ENCODE measurements around the gene NUDT15.
"Not testable (repeated sequence)": the region's sequence is repeated elsewhere in the genome, so short reads cannot be mapped to it uniquely, and the experiment has no call there.

NUDT15 gene

DNA sequence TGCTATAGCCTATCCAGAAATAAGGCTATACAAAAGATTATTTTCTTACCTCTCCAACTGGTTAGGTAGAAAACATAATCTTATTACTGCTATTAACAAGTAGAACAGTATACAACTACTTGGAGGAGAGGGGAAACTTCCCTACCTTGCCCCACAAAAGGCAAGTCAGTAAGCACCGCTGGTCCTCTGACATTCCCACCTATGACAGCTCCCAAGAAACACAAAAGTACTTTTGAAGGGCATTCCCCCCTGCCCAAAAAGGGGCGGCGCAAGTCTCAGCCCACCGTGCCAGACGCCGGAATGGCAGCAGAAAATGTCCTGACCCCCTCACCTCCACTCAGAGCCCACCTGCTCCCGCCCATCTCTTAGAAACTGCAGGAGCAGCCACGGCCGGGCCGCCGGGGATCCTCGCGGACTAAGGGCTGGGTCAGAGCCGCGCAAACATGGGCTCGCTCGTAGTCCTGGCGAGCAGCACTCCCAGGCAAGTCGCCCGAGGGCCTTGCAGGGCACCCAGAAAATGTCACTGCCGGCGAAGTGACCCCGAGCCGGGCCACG, 36.9 kb upstream of the NUDT15 start:
- TF ChIP-seq, protein P1, sequence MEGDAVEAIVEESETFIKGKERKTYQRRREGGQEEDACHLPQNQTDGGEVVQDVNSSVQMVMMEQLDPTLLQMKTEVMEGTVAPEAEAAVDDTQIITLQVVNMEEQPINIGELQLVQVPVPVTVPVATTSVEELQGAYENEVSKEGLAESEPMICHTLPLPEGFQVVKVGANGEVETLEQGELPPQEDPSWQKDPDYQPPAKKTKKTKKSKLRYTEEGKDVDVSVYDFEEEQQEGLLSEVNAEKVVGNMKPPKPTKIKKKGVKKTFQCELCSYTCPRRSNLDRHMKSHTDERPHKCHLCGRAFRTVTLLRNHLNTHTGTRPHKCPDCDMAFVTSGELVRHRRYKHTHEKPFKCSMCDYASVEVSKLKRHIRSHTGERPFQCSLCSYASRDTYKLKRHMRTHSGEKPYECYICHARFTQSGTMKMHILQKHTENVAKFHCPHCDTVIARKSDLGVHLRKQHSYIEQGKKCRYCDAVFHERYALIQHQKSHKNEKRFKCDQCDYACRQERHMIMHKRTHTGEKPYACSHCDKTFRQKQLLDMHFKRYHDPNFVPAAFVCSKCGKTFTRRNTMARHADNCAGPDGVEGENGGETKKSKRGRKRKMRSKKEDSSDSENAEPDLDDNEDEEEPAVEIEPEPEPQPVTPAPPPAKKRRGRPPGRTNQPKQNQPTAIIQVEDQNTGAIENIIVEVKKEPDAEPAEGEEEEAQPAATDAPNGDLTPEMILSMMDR (conservative IDR thresholded peaks at IDR 0.05; ENCODE audit: low read depth, low read length), result no peak
- peak overlapping the region; percentile 97 for H3K4me3 ChIP-seq (ENCODE audit: low read length)
- DNase-seq (ENCODE audit: low read depth), result no peak

DNA sequence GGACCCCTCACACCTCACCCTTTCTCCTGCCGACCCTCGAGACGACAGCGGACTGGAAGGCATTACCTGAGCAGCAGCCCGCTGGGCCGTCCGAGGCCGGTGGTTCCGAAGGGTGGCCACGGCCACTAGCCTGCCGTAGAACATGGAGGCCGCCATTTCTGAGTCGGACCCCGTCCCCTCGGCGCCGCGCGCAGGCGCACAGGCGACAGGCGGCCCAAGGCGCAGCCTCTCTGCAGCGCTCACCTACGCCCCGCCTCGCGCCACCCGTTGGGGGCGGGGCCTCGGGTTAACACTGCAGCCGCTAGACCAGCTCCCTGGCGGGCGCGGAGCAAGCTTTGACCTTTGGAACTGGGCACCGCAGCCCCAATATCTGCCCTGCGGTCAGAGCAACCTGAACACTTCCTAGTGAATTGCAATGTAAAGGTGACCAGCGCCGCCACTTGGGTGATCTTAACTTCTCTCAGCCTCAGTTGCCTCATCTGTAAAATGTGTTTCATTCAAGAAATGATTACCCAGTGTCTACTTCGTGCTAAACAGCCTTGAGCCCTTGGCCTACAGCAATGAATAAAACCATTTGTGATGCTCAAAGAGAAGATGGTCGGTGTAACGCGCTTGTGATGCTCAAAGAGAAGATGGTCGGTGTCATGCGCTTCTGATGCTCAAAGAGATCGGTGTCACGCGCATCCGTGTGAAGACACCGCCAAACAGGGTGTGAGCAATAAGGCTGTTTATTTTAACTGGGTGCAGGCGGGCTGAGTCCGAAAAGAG, 36.2 kb upstream of the NUDT15 start, which contains the start of gene SUCLA2:
TSS of gene SUCLA2 (minus strand) at position 160 of the 768 bp plus-strand sequence. CDS start at position 156, 4 bp downstream.
- peak; percentile 40 for DNase-seq (ENCODE audit: low read depth)
- TF ChIP-seq, protein P1 (conservative IDR thresholded peaks at IDR 0.05; ENCODE audit: low read depth, low read length), result no peak
- H3K4me3 ChIP-seq (ENCODE audit: low read length), result peak within 1 kb of the TSS; percentile 97

DNA sequence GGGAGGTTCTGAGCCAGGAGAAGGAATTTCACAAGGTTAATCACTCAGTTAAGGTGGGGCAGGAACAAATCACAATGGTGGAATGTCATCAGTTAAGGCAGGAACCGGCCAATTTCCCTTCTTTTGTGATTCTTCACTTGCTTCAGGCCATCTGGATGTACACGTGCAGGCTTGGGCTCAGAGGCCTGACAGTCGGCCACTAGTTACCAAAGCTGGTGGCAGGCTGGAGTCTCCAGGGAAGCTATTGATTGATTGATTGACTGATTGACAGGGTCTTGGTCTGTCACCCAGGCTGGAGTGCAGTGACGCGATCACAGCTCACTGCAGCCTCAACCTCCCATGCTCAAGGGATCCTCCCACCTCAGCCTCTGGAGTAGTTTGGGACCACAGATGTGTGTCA, 35.5 kb upstream of the NUDT15 start:
- H3K4me3 ChIP-seq (ENCODE audit: low read length); DNase-seq (ENCODE audit: low read depth): not testable (repeated sequence)

DNA sequence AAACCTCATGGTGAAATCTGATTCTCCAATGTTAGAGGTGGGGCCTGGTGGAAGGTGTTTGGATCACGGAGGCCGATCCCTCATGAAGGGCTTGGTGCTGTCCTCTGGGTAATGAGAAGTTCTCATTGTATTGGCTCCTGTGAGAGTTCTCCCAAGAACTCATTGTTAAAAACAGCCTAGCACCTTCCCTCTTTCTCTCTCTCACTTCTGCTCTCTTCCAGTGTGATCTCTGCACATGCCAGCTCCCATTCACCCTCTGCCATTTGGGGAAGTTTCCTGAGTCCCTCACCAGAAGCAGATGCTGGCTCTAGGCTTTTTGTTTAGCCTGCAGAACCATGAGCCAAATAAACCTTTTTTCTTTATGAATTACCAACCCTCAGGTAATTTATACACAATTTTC, 33.3 kb upstream of the NUDT15 start:
- DNase-seq (ENCODE audit: low read depth), result no peak
- H3K4me3 ChIP-seq (ENCODE audit: low read length), result no peak overlapping the region
- TF ChIP-seq, protein P1 (conservative IDR thresholded peaks at IDR 0.05; ENCODE audit: low read depth, low read length), result no peak

DNA sequence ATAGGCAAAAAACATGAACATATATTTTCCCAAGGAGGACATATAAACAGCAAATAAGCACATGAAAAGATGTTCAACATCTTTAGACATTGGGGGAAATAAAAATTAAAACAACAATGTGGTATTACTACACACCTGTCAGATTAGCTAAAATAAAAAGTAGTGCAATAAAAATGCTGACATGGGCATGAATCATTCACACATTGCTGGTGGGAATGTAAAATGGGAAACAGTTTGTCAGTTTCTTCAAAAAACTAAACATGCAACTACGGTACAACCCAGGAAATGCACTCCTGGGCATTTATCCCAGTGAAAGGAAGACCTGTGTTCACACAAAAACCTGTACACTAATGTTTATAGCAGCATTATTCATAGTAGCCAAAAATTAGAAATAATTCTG, 31.1 kb upstream of the NUDT15 start:
- H3K4me3 ChIP-seq (ENCODE audit: low read length), result no peak overlapping the region
- DNase-seq (ENCODE audit: low read depth), result no peak
- TF ChIP-seq, protein P1 (conservative IDR thresholded peaks at IDR 0.05; ENCODE audit: low read depth, low read length), result no peak

DNA sequence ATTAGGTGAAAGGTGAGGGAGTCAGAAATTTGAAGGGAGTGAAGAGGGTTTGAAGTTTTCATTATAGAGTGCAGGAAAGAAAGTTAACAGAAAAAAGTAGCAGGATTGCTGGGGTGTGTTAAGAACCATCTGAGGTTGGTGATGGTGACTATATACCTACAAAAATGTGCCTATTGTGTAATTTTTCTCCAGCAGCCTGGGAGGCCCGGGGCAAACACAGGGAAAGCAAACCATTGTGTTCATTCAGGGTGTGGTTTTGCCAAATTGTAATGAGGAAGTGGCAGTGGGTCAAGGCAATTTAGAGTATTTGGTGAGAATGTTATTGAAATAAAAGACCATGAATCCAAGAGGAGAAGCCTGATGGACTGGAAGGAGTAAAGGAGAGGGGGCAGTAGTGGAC, 28.2 kb upstream of the NUDT15 start:
- no peak overlapping the region for H3K4me3 ChIP-seq (ENCODE audit: low read length)
- TF ChIP-seq, protein P1 (conservative IDR thresholded peaks at IDR 0.05; ENCODE audit: low read depth, low read length), result no peak
- DNase-seq (ENCODE audit: low read depth), result no peak

DNA sequence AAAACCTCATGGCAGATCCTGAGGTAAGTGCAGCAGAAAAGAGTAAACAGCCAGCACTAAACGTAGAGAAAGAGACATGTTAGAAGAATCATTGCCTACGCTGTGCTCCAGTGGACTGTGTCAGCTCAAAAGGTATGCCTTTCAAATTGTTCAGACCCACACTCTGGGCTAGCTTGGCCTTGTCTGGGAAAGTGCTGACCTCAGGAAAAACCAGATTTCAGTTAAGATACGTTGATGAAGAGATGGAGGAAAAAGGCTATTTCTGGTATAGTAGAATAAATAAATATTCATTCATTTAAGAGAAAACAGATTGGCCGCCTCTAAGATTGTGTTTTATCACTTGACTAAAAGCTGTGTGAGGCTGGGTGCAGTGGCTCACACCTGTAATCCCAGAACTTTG, 26.8 kb upstream of the NUDT15 start:
- no peak overlapping the region for H3K4me3 ChIP-seq (ENCODE audit: low read length)
- DNase-seq (ENCODE audit: low read depth), result no peak
- TF ChIP-seq, protein P1 (conservative IDR thresholded peaks at IDR 0.05; ENCODE audit: low read depth, low read length), result no peak

Measured in retinal pigment epithelial cell (primary cell).